GM23338 (cell line): ENCODE results near the gene QSOX1. TPM values are rescaled to one million over a fixed set of nuclear protein-coding genes. Genes with fewer than 3 reads are reported as not detected.

Source experiments
- ATAC-seq: fragments of 200-7000 bp; cut with Tn5 transposase; 3 replicates; pipeline ENCODE4 v1.9.1; 2020
- DNase-seq: peaks from one replicate; pipeline ENCODE4 v3.0.0-alpha.2; 2015; ENCODE audit warnings: low spot score
- H2AFZ ChIP-seq: fragments of 200-600 bp; sonication (generic); 2 replicates; pipeline ENCODE4 v1.8.0; 2016; ENCODE audit warnings: antibody characterized with exemption, mild to moderate bottlenecking, moderate library complexity
- H3F3A ChIP-seq: fragments of 200-600 bp; sonication (generic); replicated peaks from 2 replicates; pipeline ENCODE4 v1.8.0; 2017; ENCODE audit warnings: antibody characterized with exemption, mixed run types, low read depth
- H3K27ac ChIP-seq: fragments of 200-600 bp; sonication (generic); 2 replicates; pipeline ENCODE4 v1.6.1; 2016; ENCODE audit warnings: low read depth
- H3K27me3 ChIP-seq: fragments of 200-600 bp; sonication (generic); 2 replicates; pipeline ENCODE4 v1.8.0; 2016; ENCODE audit warnings: mild to moderate bottlenecking, mixed run types, moderate library complexity; ENCODE audit not compliant: insufficient read depth
- H3K36me3 ChIP-seq: fragments of 200-600 bp; sonication (generic); 2 replicates; pipeline ENCODE4 v1.8.0; 2016; ENCODE audit warnings: mild to moderate bottlenecking; ENCODE audit not compliant: insufficient read depth
- H3K4me1 ChIP-seq: fragments of 200-600 bp; sonication (generic); 2 replicates; pipeline ENCODE4 v1.8.0; 2016; ENCODE audit warnings: mild to moderate bottlenecking, moderate library complexity; ENCODE audit not compliant: insufficient read depth
- H3K4me2 ChIP-seq: fragments of 200-600 bp; sonication (generic); 2 replicates; pipeline ENCODE4 v1.7.1; 2017; ENCODE audit warnings: mixed run types
- H3K4me3 ChIP-seq: fragments of 200-600 bp; sonication (generic); 2 replicates; pipeline ENCODE4 v1.6.1; 2016; ENCODE audit warnings: mixed run types
- H3K79me2 ChIP-seq: fragments of 200-600 bp; sonication (generic); replicated peaks from 2 replicates; pipeline ENCODE4 v1.8.0; 2017; ENCODE audit warnings: mild to moderate bottlenecking; ENCODE audit not compliant: insufficient read depth
- H3K9me2 ChIP-seq: fragments of 200-600 bp; sonication (generic); 2 replicates; pipeline ENCODE4 v1.8.0; 2017; ENCODE audit not compliant: insufficient read depth
- H4K20me1 ChIP-seq: fragments of 200-600 bp; sonication (generic); replicated peaks from 2 replicates; pipeline ENCODE4 v1.8.0; 2017; ENCODE audit warnings: mild to moderate bottlenecking; ENCODE audit not compliant: insufficient read depth
- H3K27ac Mint-ChIP-seq: 2 replicates; pipeline ENCODE4 v1.8.0; 2020; ENCODE audit warnings: inconsistent platforms, mild to moderate bottlenecking, moderate library complexity, mixed read lengths
- H3K27me3 Mint-ChIP-seq: 3 replicates; pipeline ENCODE4 v1.8.0; 2022; ENCODE audit warnings: low read depth, mild to moderate bottlenecking, moderate library complexity, mixed read lengths, inconsistent platforms; ENCODE audit not compliant: insufficient read depth, poor library complexity
- H3K36me3 Mint-ChIP-seq: 3 replicates; pipeline ENCODE4 v1.8.0; 2021; ENCODE audit warnings: low read depth, mild to moderate bottlenecking, inconsistent platforms, moderate library complexity, mixed read lengths
- H3K4me1 Mint-ChIP-seq: 3 replicates; pipeline ENCODE4 v1.8.0; 2020; ENCODE audit warnings: mild to moderate bottlenecking, inconsistent platforms, mixed read lengths
- H3K4me3 Mint-ChIP-seq: 3 replicates; pipeline ENCODE4 v1.8.0; 2021; ENCODE audit warnings: moderate library complexity, mild to moderate bottlenecking, inconsistent platforms, mixed read lengths
- H3K9me3 Mint-ChIP-seq: 3 replicates; pipeline ENCODE4 v1.8.0; 2020; ENCODE audit warnings: moderate library complexity, mild to moderate bottlenecking, inconsistent platforms, mixed read lengths
- CREB1 ChIP-seq: fragments of 250-450 bp; sonication (Bioruptor Pico); IDR thresholded peaks from 2 replicates; pipeline ENCODE4 v1.5.0; 2020; ENCODE audit warnings: low read depth, mild to moderate bottlenecking, moderate library complexity
- EZH2 ChIP-seq: fragments of 200-600 bp; sonication (generic); IDR thresholded peaks from one replicate; pipeline ENCODE4 v1.8.0; 2017; ENCODE audit warnings: antibody characterized with exemption, mild to moderate bottlenecking, low read depth; ENCODE audit not compliant: unreplicated experiment
- JUNB ChIP-seq: IDR thresholded peaks from one replicate; pipeline ENCODE4 v1.6.1; 2016; ENCODE audit warnings: antibody characterized with exemption; ENCODE audit not compliant: unreplicated experiment
- NANOG ChIP-seq: IDR thresholded peaks from 2 replicates; pipeline ENCODE4 v1.6.1; 2016; ENCODE audit warnings: antibody characterized with exemption, borderline replicate concordance
- POLR2AphosphoS5 ChIP-seq: IDR thresholded peaks from 2 replicates; pipeline ENCODE4 v1.6.1; 2016; ENCODE audit warnings: antibody characterized with exemption, low read depth
- STAT1 ChIP-seq: IDR thresholded peaks from one replicate; pipeline ENCODE4 v1.6.1; 2016; ENCODE audit warnings: antibody characterized with exemption; ENCODE audit not compliant: unreplicated experiment
- ZNF114 ChIP-seq: fragments of 250-450 bp; sonication (Bioruptor Pico); IDR thresholded peaks from 2 replicates; pipeline ENCODE4 v1.5.0; 2020; ENCODE audit warnings: mild to moderate bottlenecking, moderate library complexity
- ZNF331 ChIP-seq: fragments of 250-450 bp; sonication (Bioruptor Pico); IDR thresholded peaks from 2 replicates; pipeline ENCODE4 v1.5.0; 2020; ENCODE audit warnings: low read depth, mild to moderate bottlenecking, moderate library complexity
- polyA plus RNA-seq: library from polyadenylated mRNA; unstranded; fragments of >200 nt; fragmentation: Nextera tagmentation; extraction: Ambion mirVana; gene quantifications from 2 replicates; pipeline ENCODE4 v1.2.1, GENCODE V29; 2016
- total RNA-seq: library from RNA; depleted of rRNA; stranded (reverse); fragments of >200 nt; shearing (Covaris generic); gene quantifications from 2 replicates; pipeline ENCODE4 v1.2.3, GENCODE V29; 2014
- TF ChIP-seq, protein P1 (sequence below), 2 experiments: fragments of 200-600 bp in 1 of 2; sonication (generic) in 1 of 2; conservative IDR thresholded peaks; 2 replicates each; pipeline versions ENCODE4 v1.5.1 to v1.6.1; 2016 to 2017; ENCODE audit warnings: antibody characterized with exemption in 2 of 2, low read depth in 2 of 2, mild to moderate bottlenecking in 2 of 2, moderate library complexity in 1 of 2
- TF ChIP-seq, protein P2 (sequence below): fragments of 250-450 bp; sonication (Bioruptor Pico); IDR thresholded peaks from 2 replicates; pipeline ENCODE4 v1.5.0; 2020; ENCODE audit warnings: mild to moderate bottlenecking, moderate library complexity
- TF ChIP-seq, protein P3 (sequence below): IDR thresholded peaks from one replicate; pipeline ENCODE4 v1.6.1; 2018; ENCODE audit warnings: antibody characterized with exemption; ENCODE audit not compliant: unreplicated experiment

Gene QSOX1
- total and polyA plus RNA-seq, 2 experiments from 2014 or later: 47.8 to 119 TPM

DNA sequence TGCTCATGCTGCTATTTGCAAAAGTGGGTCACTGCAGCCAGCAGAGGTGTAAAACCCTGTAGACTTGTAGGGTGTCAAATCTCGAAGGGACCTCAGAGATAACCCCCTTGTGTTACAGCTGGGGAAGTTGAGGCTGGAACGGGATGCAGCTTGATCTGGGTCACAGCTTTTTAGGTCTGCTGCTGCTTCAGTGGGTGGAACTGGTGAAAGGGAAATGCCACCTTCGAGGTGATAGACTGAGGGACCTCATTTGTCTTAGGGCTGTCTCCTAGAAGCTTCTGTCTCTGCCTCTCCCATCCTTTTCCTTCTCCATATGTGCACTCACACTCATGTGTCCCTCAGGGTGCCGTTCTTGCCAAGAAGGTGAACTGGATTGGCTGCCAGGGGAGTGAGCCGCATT, 35.4 kb downstream of the QSOX1 start (continued):
- TF ChIP-seq STAT1: no peak
- TF ChIP-seq, protein P1, sequence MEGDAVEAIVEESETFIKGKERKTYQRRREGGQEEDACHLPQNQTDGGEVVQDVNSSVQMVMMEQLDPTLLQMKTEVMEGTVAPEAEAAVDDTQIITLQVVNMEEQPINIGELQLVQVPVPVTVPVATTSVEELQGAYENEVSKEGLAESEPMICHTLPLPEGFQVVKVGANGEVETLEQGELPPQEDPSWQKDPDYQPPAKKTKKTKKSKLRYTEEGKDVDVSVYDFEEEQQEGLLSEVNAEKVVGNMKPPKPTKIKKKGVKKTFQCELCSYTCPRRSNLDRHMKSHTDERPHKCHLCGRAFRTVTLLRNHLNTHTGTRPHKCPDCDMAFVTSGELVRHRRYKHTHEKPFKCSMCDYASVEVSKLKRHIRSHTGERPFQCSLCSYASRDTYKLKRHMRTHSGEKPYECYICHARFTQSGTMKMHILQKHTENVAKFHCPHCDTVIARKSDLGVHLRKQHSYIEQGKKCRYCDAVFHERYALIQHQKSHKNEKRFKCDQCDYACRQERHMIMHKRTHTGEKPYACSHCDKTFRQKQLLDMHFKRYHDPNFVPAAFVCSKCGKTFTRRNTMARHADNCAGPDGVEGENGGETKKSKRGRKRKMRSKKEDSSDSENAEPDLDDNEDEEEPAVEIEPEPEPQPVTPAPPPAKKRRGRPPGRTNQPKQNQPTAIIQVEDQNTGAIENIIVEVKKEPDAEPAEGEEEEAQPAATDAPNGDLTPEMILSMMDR (conservative IDR thresholded peaks at IDR 0.05; ENCODE audit: low read depth in 2 of 2): no peak

DNA sequence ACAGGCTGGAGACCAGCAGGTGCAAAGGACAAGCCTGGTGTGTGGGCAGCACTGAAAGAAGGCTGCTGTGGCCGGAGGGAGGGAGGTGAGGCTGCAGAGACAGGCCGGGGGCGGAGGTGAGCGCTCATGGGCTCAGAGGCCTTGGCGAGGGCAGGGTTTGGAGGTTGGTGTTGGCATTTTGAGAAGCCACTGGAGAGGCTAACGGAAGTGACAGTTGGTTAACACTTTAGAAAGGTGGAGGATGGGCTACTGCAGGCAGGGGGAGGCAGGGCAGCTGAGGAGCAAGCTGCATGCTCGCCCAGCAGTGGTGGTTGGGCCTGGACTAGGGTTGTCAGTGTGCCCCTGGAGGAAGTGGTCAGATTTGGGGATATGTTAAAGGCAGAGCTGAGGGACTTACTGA, 37.5 kb downstream of the QSOX1 start:
- H3K27ac ChIP-seq: no peak overlapping the region
- H3K27me3 Mint-ChIP-seq: peaks cover 7% of the 10 kb centered on the region
- H2AFZ ChIP-seq: no peak overlapping the region
- H3K4me2 ChIP-seq: no peak overlapping the region
- H3K27ac Mint-ChIP-seq: no peak overlapping the region
- H3F3A ChIP-seq: 0 out of 2 replicates have a peak, but pooled peaks cover 2% of the 10 kb centered on the region
- ATAC-seq (no peak), DNase-seq (no peak)
- H3K4me3 ChIP-seq: no peak overlapping the region
- H3K36me3 ChIP-seq: no peaks in the 10 kb centered on the region
- H3K9me3 Mint-ChIP-seq: no peaks in the 10 kb centered on the region
- H3K4me1 ChIP-seq: no peaks in the 10 kb centered on the region
- no peak overlapping the region for H3K4me3 Mint-ChIP-seq
- no peaks in the 10 kb centered on the region for H3K27me3 ChIP-seq
- H3K36me3 Mint-ChIP-seq: peaks cover 33% of the 10 kb centered on the region
- no peaks in the 10 kb centered on the region for H4K20me1 ChIP-seq
- peaks cover 5% of the 10 kb centered on the region for H3K4me1 Mint-ChIP-seq
- H3K79me2 ChIP-seq: no peaks in the 10 kb centered on the region
- H3K9me2 ChIP-seq: no peaks in the 10 kb centered on the region
- TF ChIP-seq, protein P2, sequence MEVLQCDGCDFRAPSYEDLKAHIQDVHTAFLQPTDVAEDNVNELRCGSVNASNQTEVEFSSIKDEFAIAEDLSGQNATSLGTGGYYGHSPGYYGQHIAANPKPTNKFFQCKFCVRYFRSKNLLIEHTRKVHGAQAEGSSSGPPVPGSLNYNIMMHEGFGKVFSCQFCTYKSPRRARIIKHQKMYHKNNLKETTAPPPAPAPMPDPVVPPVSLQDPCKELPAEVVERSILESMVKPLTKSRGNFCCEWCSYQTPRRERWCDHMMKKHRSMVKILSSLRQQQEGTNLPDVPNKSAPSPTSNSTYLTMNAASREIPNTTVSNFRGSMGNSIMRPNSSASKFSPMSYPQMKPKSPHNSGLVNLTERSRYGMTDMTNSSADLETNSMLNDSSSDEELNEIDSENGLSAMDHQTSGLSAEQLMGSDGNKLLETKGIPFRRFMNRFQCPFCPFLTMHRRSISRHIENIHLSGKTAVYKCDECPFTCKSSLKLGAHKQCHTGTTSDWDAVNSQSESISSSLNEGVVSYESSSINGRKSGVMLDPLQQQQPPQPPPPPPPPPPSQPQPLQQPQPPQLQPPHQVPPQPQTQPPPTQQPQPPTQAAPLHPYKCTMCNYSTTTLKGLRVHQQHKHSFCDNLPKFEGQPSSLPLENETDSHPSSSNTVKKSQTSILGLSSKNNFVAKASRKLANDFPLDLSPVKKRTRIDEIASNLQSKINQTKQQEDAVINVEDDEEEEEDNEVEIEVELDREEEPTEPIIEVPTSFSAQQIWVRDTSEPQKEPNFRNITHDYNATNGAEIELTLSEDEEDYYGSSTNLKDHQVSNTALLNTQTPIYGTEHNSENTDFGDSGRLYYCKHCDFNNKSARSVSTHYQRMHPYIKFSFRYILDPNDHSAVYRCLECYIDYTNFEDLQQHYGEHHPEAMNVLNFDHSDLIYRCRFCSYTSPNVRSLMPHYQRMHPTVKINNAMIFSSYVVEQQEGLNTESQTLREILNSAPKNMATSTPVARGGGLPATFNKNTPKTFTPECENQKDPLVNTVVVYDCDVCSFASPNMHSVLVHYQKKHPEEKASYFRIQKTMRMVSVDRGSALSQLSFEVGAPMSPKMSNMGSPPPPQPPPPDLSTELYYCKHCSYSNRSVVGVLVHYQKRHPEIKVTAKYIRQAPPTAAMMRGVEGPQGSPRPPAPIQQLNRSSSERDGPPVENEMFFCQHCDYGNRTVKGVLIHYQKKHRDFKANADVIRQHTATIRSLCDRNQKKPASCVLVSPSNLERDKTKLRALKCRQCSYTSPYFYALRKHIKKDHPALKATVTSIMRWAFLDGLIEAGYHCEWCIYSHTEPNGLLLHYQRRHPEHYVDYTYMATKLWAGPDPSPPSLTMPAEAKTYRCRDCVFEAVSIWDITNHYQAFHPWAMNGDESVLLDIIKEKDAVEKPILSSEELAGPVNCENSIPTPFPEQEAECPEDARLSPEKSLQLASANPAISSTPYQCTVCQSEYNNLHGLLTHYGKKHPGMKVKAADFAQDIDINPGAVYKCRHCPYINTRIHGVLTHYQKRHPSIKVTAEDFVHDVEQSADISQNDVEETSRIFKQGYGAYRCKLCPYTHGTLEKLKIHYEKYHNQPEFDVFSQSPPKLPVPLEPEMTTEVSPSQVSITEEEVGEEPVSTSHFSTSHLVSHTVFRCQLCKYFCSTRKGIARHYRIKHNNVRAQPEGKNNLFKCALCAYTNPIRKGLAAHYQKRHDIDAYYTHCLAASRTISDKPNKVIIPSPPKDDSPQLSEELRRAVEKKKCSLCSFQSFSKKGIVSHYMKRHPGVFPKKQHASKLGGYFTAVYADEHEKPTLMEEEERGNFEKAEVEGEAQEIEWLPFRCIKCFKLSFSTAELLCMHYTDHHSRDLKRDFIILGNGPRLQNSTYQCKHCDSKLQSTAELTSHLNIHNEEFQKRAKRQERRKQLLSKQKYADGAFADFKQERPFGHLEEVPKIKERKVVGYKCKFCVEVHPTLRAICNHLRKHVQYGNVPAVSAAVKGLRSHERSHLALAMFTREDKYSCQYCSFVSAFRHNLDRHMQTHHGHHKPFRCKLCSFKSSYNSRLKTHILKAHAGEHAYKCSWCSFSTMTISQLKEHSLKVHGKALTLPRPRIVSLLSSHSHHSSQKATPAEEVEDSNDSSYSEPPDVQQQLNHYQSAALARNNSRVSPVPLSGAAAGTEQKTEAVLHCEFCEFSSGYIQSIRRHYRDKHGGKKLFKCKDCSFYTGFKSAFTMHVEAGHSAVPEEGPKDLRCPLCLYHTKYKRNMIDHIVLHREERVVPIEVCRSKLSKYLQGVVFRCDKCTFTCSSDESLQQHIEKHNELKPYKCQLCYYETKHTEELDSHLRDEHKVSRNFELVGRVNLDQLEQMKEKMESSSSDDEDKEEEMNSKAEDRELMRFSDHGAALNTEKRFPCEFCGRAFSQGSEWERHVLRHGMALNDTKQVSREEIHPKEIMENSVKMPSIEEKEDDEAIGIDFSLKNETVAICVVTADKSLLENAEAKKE (CRISPR knock-in tag): no peak
- no peak for TF ChIP-seq ZNF331
- TF ChIP-seq, protein P3, sequence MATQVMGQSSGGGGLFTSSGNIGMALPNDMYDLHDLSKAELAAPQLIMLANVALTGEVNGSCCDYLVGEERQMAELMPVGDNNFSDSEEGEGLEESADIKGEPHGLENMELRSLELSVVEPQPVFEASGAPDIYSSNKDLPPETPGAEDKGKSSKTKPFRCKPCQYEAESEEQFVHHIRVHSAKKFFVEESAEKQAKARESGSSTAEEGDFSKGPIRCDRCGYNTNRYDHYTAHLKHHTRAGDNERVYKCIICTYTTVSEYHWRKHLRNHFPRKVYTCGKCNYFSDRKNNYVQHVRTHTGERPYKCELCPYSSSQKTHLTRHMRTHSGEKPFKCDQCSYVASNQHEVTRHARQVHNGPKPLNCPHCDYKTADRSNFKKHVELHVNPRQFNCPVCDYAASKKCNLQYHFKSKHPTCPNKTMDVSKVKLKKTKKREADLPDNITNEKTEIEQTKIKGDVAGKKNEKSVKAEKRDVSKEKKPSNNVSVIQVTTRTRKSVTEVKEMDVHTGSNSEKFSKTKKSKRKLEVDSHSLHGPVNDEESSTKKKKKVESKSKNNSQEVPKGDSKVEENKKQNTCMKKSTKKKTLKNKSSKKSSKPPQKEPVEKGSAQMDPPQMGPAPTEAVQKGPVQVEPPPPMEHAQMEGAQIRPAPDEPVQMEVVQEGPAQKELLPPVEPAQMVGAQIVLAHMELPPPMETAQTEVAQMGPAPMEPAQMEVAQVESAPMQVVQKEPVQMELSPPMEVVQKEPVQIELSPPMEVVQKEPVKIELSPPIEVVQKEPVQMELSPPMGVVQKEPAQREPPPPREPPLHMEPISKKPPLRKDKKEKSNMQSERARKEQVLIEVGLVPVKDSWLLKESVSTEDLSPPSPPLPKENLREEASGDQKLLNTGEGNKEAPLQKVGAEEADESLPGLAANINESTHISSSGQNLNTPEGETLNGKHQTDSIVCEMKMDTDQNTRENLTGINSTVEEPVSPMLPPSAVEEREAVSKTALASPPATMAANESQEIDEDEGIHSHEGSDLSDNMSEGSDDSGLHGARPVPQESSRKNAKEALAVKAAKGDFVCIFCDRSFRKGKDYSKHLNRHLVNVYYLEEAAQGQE: no peak
- TF ChIP-seq EZH2: no peak
- TF ChIP-seq CREB1 (CRISPR knock-in tag): no peak
- TF ChIP-seq, protein P1 (conservative IDR thresholded peaks at IDR 0.05; ENCODE audit: low read depth in 2 of 2): no peak
- no peak for TF ChIP-seq JUNB
- TF ChIP-seq POLR2AphosphoS5: no peak
- TF ChIP-seq ZNF114: no peak
- no peak for TF ChIP-seq NANOG
- TF ChIP-seq STAT1: no peak
